ENCODE measurements around the gene EPHA5. TPM values are rescaled to one million over a fixed set of nuclear protein-coding genes. Genes with fewer than 3 reads are reported as not detected.

Gene EPHA5
- total RNA-seq: under 1 TPM; 0.09 to 0.17 TPM
- long read RNA-seq: 0 reads

DNA sequence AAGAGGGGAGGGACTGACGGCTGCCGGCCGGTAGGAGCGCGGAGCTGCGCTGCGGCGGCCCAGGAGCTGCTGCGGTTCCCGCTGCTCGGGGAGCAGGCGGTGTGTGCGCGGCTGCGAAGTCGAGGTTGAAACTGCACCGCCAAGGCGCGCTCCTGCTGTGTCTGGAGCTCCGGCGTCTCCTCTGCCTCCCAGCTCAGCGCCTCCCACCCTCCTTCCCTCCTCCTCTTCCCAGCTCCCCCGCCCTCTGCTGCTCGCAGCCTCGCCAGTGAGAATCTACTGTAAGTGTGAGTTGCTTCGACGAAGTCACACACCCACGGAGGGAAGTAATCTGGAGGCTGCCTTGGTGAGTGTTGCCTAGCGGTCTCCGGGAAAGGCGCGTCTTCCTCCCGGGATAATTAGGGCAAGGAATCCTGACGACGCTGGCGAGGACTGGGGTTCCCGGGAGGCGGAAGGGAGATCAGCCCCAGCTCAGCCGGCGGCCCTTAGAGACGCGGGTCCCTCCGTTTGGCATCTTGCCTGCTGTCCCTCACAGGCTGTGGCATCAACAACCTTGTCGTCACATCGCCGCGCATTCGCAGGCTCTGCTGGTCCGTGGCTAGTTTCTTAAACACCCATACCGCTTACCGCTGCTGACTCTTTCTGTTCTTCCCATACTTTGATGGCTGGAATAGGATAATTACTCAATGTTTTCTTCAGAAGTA lies at the start of gene EPHA5:
Gene EPHA5 (minus strand): TSS at position 159 of the 701 bp plus-strand sequence. CDS start 747 bp downstream, outside the sequence.
- DNase-seq (peak; percentile 16 to 35), ATAC-seq (peak; percentile 44)
- intact Hi-C loops (cut with DNase I, micrococcal nuclease): no loop called here

DNA sequence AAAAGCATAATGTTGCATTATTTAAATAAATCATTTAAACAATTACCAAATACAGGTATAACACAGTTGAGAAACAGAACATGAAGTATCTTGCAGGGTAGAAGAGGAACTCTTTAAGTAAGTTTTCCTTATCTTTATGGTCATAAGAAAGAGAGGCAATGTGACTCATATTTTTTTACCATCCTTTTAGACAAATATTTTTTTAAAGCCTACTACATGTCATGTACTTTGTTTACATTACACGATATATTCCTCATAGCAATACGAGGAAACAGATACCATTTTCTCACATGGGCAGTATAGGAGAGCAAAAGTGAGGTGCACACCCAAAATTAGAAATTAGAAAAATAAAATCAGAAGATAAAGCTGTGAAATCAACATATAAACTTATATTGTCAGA lies 49.3 kb upstream of the EPHA5 start:
- intact Hi-C loops (cut with DNase I, micrococcal nuclease): no loop called here
- ATAC-seq (no peak), DNase-seq (no peak)

DNA sequence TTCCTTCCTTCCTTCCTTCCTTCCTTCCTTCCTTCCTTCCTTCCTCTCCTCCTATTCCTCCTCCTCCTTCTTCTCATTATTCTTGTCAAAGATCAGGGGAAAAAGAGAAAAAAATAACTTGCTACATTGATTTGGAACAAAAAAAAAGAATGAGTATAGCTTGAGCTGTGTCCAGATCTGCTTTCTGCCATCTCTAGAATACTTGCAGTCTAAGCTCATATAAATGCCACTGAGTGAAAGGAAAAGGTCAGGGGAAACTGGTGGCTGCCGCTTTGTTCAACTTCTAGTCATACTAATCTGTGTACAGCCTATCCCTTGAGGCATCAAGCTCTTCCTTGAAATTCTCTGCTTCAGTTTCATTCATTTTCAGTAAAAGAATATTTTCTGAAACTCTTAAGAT lies 28.3 kb upstream of the EPHA5 start:
- intact Hi-C loops (cut with DNase I, micrococcal nuclease): no loop called here
- no peak for DNase-seq
- no peak for ATAC-seq

DNA sequence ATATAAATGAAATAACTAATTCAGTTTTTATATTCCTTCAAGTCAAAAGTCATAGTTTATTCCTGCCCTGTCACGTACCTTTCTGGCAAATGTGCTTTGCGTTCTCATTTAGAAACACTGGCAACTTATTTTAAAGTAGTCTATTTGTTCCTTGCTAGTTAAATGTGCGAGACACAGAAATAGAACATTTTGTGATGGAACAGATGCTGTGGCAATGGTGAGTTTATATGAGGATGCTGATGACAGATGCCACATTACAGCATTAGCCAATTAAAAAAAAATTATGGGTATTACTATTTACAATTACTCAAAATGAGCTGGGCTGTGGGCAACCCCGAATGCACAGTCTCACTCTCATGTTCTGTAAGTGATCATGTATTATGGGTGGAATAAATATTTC lies 26.1 kb upstream of the EPHA5 start:
- intact Hi-C loops (cut with DNase I, micrococcal nuclease): no loop called here
- ATAC-seq (no peak), DNase-seq (no peak)

DNA sequence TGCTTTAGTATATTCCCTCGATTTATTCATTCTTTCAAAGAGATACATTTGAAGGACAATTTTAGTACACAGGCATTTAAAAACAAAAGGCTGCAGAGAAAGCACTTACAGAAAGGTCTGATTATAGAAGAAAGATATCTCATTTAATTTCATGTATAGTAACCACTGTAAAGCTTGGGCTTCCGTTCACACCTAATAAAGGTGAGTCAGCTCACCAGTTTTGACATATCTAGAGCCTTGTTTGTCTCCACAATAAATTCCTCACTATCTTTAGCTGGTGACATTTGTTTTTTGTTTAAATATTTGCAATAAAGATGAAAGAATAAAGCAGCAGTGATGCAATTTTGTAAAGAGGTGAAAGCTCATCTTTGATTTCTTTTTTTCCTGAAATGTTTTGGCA lies 1.1 kb upstream of the EPHA5 start:
- ATAC-seq (no peak), DNase-seq (no peak)
- intact Hi-C loops (cut with DNase I, micrococcal nuclease): no loop called here

DNA sequence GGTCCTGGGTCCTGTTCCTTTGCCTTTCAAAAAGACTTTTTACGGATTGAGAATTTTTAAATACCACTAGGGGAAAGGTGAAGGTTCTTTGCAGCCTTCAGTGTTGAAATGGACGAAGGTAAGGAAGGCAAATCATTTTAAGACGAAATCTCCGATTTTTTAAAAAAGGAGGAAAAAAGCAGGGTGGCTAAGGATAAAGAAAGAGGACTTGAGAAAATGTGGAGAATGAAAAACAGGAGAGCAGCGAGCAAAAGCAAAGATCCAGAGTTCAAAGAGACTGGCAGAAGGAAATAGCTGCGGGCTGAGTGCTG lies 314 bp downstream of the EPHA5 start:
- DNase-seq (no peak), ATAC-seq (no peak)
- intact Hi-C loops (cut with DNase I, micrococcal nuclease): no loop called here

DNA sequence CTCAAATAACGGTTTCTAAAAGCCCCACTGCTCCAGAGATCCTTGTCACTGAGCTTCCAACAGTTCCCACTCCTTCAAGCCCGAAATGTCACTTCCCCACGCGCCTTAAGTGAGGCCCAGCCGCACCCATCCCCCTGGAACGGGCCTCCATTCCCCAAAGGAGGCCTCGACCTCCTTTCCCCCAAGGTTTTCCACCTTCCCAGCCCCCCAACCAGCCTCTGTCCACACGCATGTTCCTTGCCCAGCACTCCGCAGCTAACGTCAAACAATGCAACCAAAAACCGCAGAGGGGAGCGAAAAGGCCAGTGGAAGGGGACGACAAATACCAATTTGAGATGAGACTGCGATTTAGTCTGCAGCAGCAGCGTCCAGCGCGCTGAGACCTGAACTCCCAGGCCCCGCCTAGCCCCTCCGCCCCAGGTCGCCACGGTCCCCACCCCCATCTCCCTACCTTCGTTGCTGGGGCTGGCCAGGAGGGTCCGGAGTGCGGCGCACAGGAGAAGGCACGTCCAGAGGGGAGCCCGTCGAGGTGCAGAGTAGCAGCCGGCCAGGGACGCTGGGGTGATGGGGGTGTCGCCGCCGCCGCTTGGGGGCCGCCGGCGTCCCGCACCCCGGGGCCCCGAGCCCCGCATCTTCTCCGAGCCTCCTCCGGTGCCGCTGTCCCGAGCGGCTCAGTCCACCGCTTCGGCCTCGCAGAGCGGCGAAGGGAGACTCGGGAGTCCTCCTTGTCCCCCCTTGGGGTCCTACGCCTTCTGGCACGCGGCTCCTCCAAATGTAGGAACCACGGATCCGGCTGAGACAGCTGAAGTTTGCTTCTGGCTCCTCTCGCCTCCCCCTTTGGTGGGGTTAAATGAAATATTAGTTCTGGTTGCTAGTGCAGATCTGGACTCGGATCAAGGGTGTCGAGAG lies 924 bp downstream of the EPHA5 start:
- ATAC-seq: no peak
- no peak for DNase-seq
- intact Hi-C loops (cut with DNase I, micrococcal nuclease): no loop called here

DNA sequence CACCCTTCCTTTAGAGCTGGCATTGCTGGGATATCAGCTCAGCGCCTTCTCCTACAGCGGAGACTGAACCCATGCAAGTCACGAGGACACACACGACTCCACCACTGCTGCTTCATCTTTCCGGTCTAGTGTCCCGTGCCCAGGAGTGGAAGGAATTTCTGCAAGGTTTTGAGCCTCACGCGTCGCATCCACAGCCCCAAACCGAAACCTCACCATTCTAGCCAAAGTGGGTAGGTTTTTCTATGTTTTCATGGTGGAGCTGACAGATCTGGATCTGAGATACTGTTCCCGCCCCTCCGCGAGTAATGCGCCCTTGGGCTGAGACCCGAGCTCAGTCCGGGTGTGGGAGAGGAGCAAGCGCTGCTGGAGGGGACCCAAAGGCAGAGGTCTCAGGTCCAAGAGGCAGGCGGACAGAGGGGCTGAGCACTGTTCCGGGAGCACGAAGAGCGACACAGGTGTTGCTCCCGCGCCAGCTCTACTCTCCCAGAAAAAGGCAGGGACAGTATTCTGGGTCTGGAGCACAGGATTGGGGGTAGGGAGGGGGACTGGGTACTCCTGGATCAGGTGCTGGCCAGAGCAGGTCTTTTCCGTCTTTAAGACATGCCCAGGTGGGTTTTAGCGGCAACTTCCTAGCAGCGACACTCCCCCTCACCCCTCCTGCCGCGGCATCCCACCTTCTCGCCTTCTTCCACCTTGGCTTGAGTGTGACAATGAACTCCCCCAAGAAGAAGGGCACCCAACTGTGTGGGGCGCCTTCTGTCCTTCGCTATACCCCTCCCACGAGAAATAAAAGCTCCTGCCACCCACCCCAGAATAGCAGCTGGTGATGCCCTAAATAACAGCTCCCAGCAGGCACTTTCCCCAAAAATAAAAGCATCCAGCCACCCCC lies 1.8 kb downstream of the EPHA5 start:
- ATAC-seq: no peak
- no peak for DNase-seq
- intact Hi-C loops (cut with DNase I, micrococcal nuclease): no loop called here

DNA sequence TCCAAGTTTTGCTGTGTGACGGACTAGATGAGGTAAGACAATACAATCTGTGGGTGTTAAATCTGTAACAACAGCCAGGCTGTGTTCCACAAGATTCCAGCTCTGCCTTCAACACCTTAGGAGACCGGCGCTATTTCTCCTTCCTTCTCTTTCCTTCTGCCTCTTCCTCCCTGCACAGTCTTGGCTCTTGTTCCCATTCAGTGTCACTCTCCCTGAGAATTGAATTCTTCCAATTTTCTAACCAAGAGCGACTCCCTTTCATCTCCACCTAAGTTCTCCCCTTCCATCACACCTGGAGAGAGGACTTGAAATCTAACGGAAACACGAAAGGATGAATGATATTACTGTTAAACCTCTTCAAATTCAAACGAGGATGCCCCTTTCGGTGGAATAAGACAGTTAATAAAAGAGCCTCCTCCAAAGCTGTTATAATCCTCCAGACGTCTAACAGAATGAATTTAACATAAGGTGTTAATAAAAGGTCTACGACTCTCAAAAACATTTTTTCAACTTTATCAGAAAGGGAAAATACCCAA lies 2.7 kb downstream of the EPHA5 start:
- DNase-seq (no peak), ATAC-seq (no peak)
- intact Hi-C loops (cut with DNase I, micrococcal nuclease): no loop called here

DNA sequence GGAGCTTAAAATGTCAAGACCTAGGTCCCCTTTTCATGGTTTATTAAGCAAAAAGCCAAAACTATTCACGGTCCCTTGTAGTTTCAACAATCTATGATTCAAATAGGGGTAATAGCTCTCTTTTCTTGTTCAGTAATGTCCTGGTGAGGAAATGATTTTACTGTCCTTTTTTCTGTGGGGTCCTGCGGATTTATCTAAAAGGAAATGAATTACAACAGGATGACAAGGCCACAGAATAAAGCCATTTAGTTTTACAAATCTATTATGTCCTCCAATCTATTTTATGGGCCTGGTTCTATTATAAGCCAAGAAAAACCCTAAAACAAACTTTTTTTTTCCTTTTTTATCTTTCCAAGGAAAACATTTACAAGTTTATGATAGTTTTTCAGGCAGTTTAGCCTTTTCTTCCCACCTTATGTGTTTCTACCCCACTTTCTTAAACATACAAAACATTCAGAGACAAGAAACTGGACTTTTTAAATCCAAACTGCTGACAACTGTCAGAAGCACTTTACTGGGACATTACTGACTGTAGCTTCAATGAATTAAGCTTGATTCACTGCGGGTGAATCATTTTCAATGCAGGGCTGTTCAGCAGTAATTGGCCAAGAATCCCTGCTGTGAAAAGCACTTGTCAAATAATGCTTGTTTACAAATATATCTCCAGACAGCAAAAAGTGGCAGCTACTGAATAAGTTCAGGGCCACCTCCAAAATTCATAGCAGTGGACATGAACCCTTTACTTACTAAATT lies 4.3 kb downstream of the EPHA5 start:
- intact Hi-C loops (cut with DNase I, micrococcal nuclease): no loop called here
- no peak for DNase-seq
- ATAC-seq: no peak

DNA sequence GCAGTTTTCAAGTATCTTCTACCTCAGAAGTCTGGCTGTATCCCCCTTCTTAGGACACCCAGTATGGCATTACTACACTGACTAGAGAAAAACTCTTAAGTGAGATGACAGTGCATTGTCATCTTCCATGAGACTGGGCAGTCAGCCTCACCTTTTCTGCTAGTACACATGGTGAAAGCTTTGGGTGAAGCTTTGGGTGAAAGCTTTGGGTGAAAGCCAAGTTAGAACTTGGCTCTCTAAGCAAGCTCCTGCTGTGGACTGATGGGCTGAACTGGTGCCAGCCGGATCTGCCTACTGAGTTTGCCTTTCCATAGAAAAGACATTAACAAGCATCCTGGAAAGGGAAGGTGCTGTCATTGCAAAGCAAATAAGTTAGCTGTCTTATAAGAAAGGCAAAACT lies 8.8 kb downstream of the EPHA5 start:
- ATAC-seq (no peak), DNase-seq (no peak)

DNA sequence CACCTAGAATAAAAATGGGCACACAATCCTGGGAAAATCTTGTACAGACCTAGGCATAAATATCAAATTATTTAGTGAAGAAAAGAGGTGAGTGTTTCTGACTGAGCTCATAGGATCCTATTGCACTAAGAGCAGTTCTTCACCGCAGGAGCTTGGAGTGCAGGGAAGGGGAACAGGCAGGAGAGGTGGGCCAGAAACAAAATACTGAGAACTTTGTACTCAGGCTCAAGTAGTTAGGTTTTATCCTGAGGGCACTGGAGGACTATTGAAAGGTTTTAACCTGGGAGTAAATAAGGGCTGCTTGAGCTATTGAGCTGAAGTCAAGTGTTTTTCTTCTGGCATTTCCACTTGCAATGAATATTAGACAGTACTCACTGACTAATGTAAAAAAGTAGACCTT lies 12.2 kb downstream of the EPHA5 start:
- intact Hi-C loops (cut with DNase I, micrococcal nuclease): no loop called here
- DNase-seq (no peak), ATAC-seq (no peak)

More for the DNA sequence above, 8.8 kb downstream of the EPHA5 start:
- intact Hi-C loops (cut with DNase I, micrococcal nuclease): no loop called here

DNA sequence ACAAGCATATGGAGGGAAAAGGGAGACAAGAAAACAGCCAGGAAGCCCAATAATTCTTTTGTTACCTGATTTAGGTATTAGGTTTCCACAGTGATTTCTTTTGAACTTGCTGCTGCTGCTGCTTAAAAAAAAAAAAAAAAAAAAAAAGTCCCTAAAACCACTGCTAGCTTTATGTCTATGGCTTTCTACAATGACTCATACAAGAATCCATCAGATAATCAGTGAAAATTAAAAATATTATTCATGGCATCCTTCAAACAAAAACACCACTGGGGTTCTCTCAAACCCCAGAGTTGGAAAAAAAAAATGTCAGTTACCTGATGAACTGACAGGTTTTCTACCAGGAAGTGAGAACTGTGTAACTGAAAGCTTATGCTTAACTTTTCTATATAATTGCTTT lies 14.3 kb downstream of the EPHA5 start:
- ATAC-seq (no peak), DNase-seq (no peak)
- intact Hi-C loops (cut with DNase I, micrococcal nuclease): no loop called here

DNA sequence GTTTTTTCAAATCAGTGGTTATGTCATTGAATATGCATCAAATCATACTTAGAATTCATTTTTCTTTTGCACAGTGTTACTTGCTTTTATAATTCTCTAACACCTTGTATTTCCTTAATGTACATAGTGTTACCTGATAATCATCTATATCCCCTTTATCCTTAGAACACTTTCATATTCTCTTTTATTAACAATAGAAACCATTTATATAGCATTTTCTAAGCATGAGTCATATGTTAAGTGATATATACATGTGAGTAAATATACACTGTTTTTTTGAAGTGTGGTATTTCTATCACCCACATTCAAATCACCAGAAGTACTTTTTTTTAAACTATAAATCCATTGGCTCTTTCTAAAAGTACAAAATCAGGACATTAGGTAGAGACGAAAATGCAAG lies 15.3 kb downstream of the EPHA5 start:
- ATAC-seq: no peak
- intact Hi-C loops (cut with DNase I, micrococcal nuclease): no loop called here

DNA sequence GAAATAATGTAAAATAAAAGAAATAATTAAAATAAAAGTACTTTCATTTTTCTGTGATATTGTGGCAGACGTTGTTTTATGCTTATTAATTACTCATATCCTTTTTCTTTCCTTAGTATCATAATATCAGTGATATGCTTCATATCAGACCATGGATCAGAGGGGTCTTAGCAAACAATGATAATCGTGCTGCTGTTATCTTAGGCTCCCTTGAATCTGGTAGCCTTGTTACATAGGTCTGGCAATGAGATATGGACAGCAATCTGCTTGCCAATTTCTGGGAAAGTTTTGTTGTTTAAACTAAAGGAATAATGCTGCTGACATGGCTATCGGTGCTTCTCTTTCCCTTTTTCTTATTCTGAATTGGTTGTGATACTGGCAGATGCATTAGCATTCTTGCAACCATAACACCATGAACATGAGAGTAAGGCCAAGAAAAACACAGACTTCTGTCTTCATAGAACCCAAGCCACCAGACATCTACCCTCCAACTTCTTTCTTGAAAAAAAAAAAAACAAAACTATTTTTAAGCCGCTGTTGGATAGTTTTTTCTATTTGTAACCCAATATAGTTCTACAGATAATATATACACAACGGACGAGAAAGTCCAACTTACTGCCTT lies 16.4 kb downstream of the EPHA5 start:
- ATAC-seq: no peak
- DNase-seq: no peak
- intact Hi-C loops (cut with DNase I, micrococcal nuclease): no loop called here

More for the DNA sequence above, 15.3 kb downstream of the EPHA5 start:
- DNase-seq: no peak

DNA sequence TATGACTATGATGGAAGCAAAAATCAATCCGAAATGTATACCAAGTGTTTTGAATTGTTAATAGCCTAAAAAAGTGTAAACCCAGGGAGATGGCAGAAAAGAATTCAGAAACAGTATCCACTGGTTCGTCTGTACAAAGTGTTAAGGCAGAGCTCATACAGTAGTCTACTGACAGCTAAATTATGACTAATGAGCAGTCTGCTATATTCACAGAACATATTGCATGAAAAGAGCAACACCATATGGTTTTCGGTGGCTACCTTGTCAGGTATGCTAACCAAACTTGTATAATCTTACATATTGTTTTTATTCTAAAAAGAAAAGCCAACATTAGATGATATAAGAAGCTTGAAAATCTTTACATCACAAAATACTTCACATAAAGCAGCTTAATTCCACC lies 18.5 kb downstream of the EPHA5 start:
- intact Hi-C loops (cut with DNase I, micrococcal nuclease): no loop called here

DNA sequence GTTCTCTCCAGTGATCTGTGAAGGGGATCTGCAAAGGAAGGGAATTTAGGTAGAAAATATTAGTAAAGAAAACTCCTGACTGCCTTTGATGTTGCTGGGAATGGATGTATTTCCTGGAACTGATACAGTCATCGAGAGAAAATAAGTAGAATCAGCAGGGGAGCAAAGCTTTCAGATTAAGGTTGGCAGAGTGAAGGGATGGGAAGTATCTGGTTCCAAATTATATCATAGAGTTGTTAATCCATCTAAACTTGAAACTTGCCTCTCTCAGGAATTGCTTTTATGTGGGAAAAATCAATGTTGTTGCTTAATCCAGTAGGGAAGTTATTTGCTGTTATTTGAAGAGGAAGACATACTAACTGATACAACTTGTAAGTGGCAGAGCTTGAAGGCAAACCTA lies 19.3 kb downstream of the EPHA5 start:
- no peak for ATAC-seq
- no peak for DNase-seq
- intact Hi-C loops (cut with DNase I, micrococcal nuclease): no loop called here

More for the DNA sequence above, 18.5 kb downstream of the EPHA5 start:
- no peak for ATAC-seq
- DNase-seq: no peak

DNA sequence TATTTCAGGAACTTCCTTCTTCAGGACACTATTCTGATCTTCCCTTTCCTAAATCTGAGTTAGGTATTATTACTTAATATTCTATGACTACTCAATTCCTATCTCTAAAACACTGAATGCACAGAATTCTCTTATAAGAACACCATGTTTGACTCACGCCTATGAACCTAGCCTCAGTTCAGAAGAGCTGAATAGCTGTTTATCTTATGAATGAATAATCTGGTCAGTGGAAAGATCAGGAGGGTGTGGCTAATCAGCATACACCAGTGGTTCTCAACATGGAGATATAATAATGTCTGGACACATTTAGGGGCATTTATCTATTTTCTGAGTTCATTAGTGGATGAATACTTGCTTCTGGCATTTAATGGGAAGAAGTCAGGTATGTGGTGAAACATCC lies 24.2 kb downstream of the EPHA5 start:
- intact Hi-C loops (cut with DNase I, micrococcal nuclease): no loop called here
- DNase-seq (no peak), ATAC-seq (no peak)

Data from left colon (tissue), 2 donors.